Measurements from ENCODE around the gene CTDP1.

The CTDP1 gene

DNA sequence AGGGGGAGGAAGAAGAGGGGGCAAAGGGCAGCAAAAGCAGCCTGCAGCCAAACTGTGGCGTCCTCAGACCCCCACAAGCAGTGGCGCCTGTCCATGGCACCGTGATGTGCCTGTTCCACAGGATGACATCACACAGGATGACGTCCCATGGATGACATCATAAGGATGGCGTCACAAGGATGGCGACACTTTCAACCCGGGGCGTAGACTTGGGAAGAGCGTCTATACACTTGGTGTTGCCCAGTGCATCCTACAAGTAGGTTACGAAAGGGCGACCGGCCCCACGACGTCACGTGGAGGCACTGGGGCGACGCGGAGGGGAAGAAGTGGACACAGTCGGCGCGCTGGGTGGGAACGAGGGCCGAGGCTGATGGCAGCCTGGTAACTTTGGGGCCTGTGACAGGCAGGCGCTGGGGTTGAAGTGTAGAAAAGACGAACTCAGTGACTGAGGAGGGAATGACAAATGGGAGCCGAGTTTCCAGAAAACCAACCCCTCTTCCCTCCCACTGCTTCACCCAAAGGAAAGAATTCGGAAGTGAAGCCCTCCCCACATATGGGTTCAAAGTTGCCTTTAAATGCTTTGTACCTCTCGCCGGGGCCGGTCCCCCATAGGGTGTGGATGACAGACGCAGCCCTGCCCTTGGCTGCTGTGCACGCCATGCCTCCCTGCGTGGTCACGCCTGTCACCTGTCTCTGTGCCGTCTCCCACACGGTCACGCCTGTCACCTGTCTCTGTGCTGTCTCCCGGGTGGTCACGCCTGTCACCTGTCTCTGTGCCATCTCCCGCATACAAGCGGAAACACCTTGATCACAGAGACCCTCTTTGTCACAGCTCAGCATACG, 104.7 kb downstream of the CTDP1 start:
- no peaks in the 10 kb centered on the region for H3K79me2 ChIP-seq (ENCODE audit: insufficient read depth, low read length)
- no peak overlapping the region for H2AFZ ChIP-seq (ENCODE audit: low read length)
- no peak overlapping the region for H3K27ac ChIP-seq (ENCODE audit: low read depth, low read length, poor library complexity, severe bottlenecking)
- no peaks in the 10 kb centered on the region for H4K20me1 ChIP-seq (ENCODE audit: insufficient read depth, low read length)
- peaks cover 12% of the 10 kb centered on the region; the same call in 1 of the 2 replicates for H3K27me3 ChIP-seq (ENCODE audit: insufficient read depth, low read length)
- no peaks in the 10 kb centered on the region for H3K9me2 ChIP-seq (ENCODE audit: low read depth, low read length)
- no peaks in the 10 kb centered on the region for H3F3A ChIP-seq (ENCODE audit: insufficient read depth, low read length)
- no peaks in the 10 kb centered on the region for H3K9me3 ChIP-seq (ENCODE audit: low read length)
- H3K9ac ChIP-seq (ENCODE audit: low read length) = no peak overlapping the region
- peak overlapping the region; percentile 15; the same call in 1 of the 2 replicates for H3K4me2 ChIP-seq (ENCODE audit: low read length)
- peaks cover 15% of the 10 kb centered on the region for H3K4me1 ChIP-seq (ENCODE audit: insufficient read depth, low read length, severe bottlenecking)
- TF ChIP-seq, protein P1, sequence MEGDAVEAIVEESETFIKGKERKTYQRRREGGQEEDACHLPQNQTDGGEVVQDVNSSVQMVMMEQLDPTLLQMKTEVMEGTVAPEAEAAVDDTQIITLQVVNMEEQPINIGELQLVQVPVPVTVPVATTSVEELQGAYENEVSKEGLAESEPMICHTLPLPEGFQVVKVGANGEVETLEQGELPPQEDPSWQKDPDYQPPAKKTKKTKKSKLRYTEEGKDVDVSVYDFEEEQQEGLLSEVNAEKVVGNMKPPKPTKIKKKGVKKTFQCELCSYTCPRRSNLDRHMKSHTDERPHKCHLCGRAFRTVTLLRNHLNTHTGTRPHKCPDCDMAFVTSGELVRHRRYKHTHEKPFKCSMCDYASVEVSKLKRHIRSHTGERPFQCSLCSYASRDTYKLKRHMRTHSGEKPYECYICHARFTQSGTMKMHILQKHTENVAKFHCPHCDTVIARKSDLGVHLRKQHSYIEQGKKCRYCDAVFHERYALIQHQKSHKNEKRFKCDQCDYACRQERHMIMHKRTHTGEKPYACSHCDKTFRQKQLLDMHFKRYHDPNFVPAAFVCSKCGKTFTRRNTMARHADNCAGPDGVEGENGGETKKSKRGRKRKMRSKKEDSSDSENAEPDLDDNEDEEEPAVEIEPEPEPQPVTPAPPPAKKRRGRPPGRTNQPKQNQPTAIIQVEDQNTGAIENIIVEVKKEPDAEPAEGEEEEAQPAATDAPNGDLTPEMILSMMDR (IDR thresholded peaks at IDR 0.05; ENCODE audit: low read length) = no peak
- TF ChIP-seq EZH2 (IDR thresholded peaks at IDR 0.05; ENCODE audit: borderline replicate concordance, low read length) = no peak
- peak overlapping the region; percentile 21 for H3K4me3 ChIP-seq (ENCODE audit: low read depth, low read length, poor library complexity, severe bottlenecking)
- no peaks in the 10 kb centered on the region for H3K36me3 ChIP-seq (ENCODE audit: insufficient read depth, low read length)

DNA sequence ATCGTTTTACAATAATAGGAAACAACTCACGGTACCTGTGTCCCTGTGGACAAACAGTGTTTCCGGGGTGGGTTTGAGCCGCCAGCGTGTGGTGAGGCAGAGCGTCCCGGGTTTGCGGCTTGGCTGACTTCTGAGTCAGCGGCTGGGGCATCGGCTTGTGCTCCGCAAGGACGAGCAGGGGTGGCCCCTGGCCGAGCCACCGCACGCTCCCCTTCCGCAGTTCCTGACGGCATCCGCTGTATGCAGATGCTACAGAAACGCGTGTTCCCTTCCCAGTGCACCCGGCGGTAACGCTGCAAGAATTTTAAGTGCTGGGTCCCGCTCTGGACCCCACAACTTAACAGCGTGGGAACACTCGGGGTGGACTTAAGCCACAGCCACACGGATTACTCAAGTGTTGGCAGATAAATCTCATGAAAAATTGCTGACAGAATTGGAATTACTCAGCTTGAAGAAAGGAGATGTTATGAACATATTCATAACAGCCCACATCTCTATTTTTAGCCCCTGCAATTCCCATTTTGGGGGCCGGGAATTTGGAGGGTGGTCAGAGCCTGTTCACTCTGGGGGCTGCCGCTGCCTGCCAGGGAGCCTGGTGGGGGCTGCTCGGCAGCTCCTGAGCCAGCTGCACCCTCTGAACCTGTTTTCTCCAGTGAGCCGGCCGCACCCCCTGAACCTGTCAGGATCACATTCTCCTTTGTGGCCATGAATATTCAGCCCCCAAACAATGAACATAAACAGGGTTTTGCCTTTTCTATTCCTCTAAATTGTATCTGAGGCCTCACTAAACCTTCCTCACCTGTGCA, 105.6 kb downstream of the CTDP1 start:
- TF ChIP-seq EZH2 (IDR thresholded peaks at IDR 0.05; ENCODE audit: borderline replicate concordance, low read length) = no peak
- TF ChIP-seq, protein P1 (IDR thresholded peaks at IDR 0.05; ENCODE audit: low read length) = no peak
- H3K9me2 ChIP-seq (ENCODE audit: low read depth, low read length) = no peaks in the 10 kb centered on the region
- H3K4me3 ChIP-seq (ENCODE audit: low read depth, low read length, poor library complexity, severe bottlenecking) = peak overlapping the region; percentile 21

DNA sequence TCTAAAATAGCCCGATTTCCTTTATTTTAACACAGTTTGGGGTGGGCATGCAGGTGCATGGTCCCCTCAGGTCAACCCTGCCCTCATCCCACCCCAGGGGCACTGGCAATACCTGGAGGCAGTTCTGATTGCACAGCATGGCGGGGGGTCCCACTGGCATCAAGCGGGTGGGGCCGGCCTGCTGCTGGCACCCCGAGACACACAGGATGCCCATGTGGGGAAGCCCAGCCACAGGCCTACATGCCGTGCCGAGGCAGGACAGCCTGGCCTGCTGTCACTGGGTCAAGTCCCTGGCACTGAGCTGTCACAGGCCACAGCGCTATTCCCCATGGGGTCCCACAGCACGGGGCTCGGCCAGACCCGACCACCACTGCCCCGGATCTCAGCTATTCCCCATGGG, 106.2 kb downstream of the CTDP1 start:
- Histone ChIP-seq H3K9me2 (ENCODE audit: low read depth, low read length) (no peaks in the 10 kb centered on the region), H3K79me2 (ENCODE audit: insufficient read depth, low read length) (no peaks in the 10 kb centered on the region), H3K36me3 (ENCODE audit: insufficient read depth, low read length) (no peaks in the 10 kb centered on the region), H3F3A (ENCODE audit: insufficient read depth, low read length) (no peaks in the 10 kb centered on the region), H3K27ac (ENCODE audit: low read depth, low read length, poor library complexity, severe bottlenecking) (no peak overlapping the region), H3K4me3 (ENCODE audit: low read depth, low read length, poor library complexity, severe bottlenecking) (no peak overlapping the region), H3K9ac (ENCODE audit: low read length) (no peak overlapping the region), H3K27me3 (ENCODE audit: insufficient read depth, low read length) (peaks cover 12% of the 10 kb centered on the region; the same call in 1 of the 2 replicates), H2AFZ (ENCODE audit: low read length) (no peak overlapping the region), H3K4me2 (ENCODE audit: low read length) (no peak overlapping the region; the same call in 1 of the 2 replicates), H4K20me1 (ENCODE audit: insufficient read depth, low read length) (no peaks in the 10 kb centered on the region), H3K9me3 (ENCODE audit: low read length) (no peaks in the 10 kb centered on the region), H3K4me1 (ENCODE audit: insufficient read depth, low read length, severe bottlenecking) (peaks cover 15% of the 10 kb centered on the region)
- no peak for TF ChIP-seq EZH2 (IDR thresholded peaks at IDR 0.05; ENCODE audit: borderline replicate concordance, low read length)
- TF ChIP-seq, protein P1 (IDR thresholded peaks at IDR 0.05; ENCODE audit: low read length) = no peak

More for the DNA sequence above, 105.6 kb downstream of the CTDP1 start:
- Histone ChIP-seq H3K79me2 (ENCODE audit: insufficient read depth, low read length) (no peaks in the 10 kb centered on the region), H3K27me3 (ENCODE audit: insufficient read depth, low read length) (peaks cover 12% of the 10 kb centered on the region; the same call in 1 of the 2 replicates), H3K9me3 (ENCODE audit: low read length) (no peaks in the 10 kb centered on the region), H3K9ac (ENCODE audit: low read length) (no peak overlapping the region), H2AFZ (ENCODE audit: low read length) (no peak overlapping the region), H3F3A (ENCODE audit: insufficient read depth, low read length) (no peaks in the 10 kb centered on the region), H3K4me1 (ENCODE audit: insufficient read depth, low read length, severe bottlenecking) (peaks cover 15% of the 10 kb centered on the region), H3K4me2 (ENCODE audit: low read length) (peak overlapping the region; percentile 15; the same call in 1 of the 2 replicates), H4K20me1 (ENCODE audit: insufficient read depth, low read length) (no peaks in the 10 kb centered on the region), H3K27ac (ENCODE audit: low read depth, low read length, poor library complexity, severe bottlenecking) (no peak overlapping the region), H3K36me3 (ENCODE audit: insufficient read depth, low read length) (no peaks in the 10 kb centered on the region)

Measured in OCI-LY1 (cell line).